SH-SY5Y (cell line): ENCODE data around the gene STARD4.

Experiments used
- GATA2 ChIP-seq: IDR thresholded peaks from 2 replicates; pipeline ENCODE4 v1.6.1; 2011; ENCODE audit warnings: mild to moderate bottlenecking, low read depth, low read length
- GATA3 ChIP-seq: IDR thresholded peaks from 2 replicates; pipeline ENCODE4 v1.6.1; 2011; ENCODE audit warnings: low read depth, mild to moderate bottlenecking, low read length, moderate library complexity

GRCh38 chr5:111493031-111493430 is 19.3 kb downstream of the STARD4 start:
- TF ChIP-seq GATA3 (no peak), GATA2 (no peak)
